Chondrocyte (in vitro differentiated cells): ENCODE measurements around the gene VAV2. TPM values are rescaled to one million over a fixed set of nuclear protein-coding genes. Genes with fewer than 3 reads are reported as not detected.

Source experiments
- DNase-seq: peaks from one replicate; pipeline ENCODE4 v3.0.0; 2021; ENCODE audit warnings: mixed read lengths, low spot score
- H3K27ac Mint-ChIP-seq: one replicate; pipeline ENCODE4 v1.8.0; 2021; ENCODE audit warnings: mild to moderate bottlenecking, moderate library complexity, mixed read lengths; ENCODE audit not compliant: unreplicated experiment
- H3K27me3 Mint-ChIP-seq: 2 replicates; pipeline ENCODE4 v1.8.0; 2021; ENCODE audit warnings: low read depth, mixed read lengths
- H3K36me3 Mint-ChIP-seq: 2 replicates; pipeline ENCODE4 v1.8.0; 2021; ENCODE audit warnings: low read depth, mixed read lengths
- H3K4me1 Mint-ChIP-seq: 2 replicates; pipeline ENCODE4 v1.8.0; 2021; ENCODE audit warnings: low read depth, mild to moderate bottlenecking, mixed read lengths
- H3K4me3 Mint-ChIP-seq: one replicate; pipeline ENCODE4 v1.8.0; 2021; ENCODE audit warnings: mild to moderate bottlenecking, moderate library complexity, mixed read lengths; ENCODE audit not compliant: unreplicated experiment
- H3K9me3 Mint-ChIP-seq: 2 replicates; pipeline ENCODE4 v1.8.0; 2021; ENCODE audit warnings: low read depth, mixed read lengths
- total RNA-seq: library from RNA; stranded (reverse); gene quantifications from 3 replicates; pipeline ENCODE4 v1.2.1, GENCODE V29; 2021
- TF ChIP-seq, protein P1 (sequence below): fragments of 200-600 bp; sonication (generic); IDR thresholded peaks from 2 replicates; pipeline ENCODE4 v1.5.0; 2021; ENCODE audit warnings: antibody characterized with exemption, mild to moderate bottlenecking, moderate library complexity

The VAV2 gene
- total RNA-seq, 1 donor from 2014 or later: 17.7 TPM

- DNase-seq: peak; percentile 72
- H3K27me3 Mint-ChIP-seq: no peaks in the 10 kb centered on the region
- TF ChIP-seq, protein P1, sequence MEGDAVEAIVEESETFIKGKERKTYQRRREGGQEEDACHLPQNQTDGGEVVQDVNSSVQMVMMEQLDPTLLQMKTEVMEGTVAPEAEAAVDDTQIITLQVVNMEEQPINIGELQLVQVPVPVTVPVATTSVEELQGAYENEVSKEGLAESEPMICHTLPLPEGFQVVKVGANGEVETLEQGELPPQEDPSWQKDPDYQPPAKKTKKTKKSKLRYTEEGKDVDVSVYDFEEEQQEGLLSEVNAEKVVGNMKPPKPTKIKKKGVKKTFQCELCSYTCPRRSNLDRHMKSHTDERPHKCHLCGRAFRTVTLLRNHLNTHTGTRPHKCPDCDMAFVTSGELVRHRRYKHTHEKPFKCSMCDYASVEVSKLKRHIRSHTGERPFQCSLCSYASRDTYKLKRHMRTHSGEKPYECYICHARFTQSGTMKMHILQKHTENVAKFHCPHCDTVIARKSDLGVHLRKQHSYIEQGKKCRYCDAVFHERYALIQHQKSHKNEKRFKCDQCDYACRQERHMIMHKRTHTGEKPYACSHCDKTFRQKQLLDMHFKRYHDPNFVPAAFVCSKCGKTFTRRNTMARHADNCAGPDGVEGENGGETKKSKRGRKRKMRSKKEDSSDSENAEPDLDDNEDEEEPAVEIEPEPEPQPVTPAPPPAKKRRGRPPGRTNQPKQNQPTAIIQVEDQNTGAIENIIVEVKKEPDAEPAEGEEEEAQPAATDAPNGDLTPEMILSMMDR: no peak
- peak overlapping the region; percentile 87 for H3K27ac Mint-ChIP-seq
- H3K4me3 Mint-ChIP-seq: no peak overlapping the region
- H3K36me3 Mint-ChIP-seq: no peaks in the 10 kb centered on the region
- peaks cover 55% of the 10 kb centered on the region for H3K4me1 Mint-ChIP-seq
- H3K9me3 Mint-ChIP-seq: no peaks in the 10 kb centered on the region
These were observed 34.8 kb downstream of the VAV2 start for GRCh38 chr9:133957328-133957727.

GRCh38 chr9:133956520-133957076 is 35.5 kb downstream of the VAV2 start:
- Mint-ChIP-seq H3K9me3 (no peaks in the 10 kb centered on the region), H3K4me3 (peak overlapping the region; percentile 57), H3K27ac (peak overlapping the region; percentile 96), H3K36me3 (no peaks in the 10 kb centered on the region), H3K27me3 (no peaks in the 10 kb centered on the region), H3K4me1 (peaks cover 55% of the 10 kb centered on the region)
- peak; percentile 77 for DNase-seq
- TF ChIP-seq, protein P1: peak; percentile 3

GRCh38 chr9:133955821-133956411 is 36.2 kb downstream of the VAV2 start:
- peaks cover 55% of the 10 kb centered on the region for H3K4me1 Mint-ChIP-seq
- H3K27me3 Mint-ChIP-seq: no peaks in the 10 kb centered on the region
- DNase-seq: peak; percentile 87
- no peaks in the 10 kb centered on the region for H3K9me3 Mint-ChIP-seq
- TF ChIP-seq, protein P1: peak; percentile 52
- H3K4me3 Mint-ChIP-seq: peak overlapping the region; percentile 57
- H3K36me3 Mint-ChIP-seq: no peaks in the 10 kb centered on the region
- peak overlapping the region; percentile 96 for H3K27ac Mint-ChIP-seq

DNA sequence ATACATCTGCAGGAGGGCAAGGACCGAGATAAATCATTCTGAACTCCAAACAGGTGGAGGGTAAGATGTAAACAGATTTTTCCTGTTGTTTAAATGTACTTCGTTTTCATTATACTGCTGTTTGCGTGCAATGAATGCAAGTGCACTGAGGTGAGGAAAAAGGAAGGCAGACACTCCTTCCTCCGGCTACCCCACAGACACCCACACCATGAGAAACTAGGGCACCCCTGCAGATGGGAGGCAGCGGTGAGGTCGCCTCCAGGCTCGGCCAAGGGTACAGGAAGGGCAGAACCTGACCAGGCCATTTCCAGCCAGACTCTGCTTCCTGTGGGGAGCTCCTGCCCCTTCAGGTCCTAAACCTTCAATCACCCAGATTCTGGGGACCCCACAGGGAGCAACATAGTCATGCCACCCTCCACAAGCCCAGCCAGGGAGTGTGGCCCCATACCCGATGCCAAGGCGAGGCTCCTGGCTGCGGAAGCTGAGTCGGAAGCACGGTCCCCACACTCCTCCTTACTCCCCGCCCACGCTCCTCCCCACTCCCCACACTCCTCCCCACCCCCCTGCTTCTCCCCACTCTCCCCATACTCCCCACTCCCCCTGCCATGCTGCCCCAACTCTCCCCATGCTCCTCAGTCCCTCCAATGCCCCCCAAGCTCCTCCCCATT is 37.1 kb downstream of the VAV2 start:
- H3K27me3 Mint-ChIP-seq: no peaks in the 10 kb centered on the region
- DNase-seq: peak; percentile 70
- no peaks in the 10 kb centered on the region for H3K9me3 Mint-ChIP-seq
- peaks cover 51% of the 10 kb centered on the region for H3K4me1 Mint-ChIP-seq
- no peak overlapping the region for H3K27ac Mint-ChIP-seq
- H3K36me3 Mint-ChIP-seq: no peaks in the 10 kb centered on the region
- TF ChIP-seq, protein P1: no peak
- no peak overlapping the region for H3K4me3 Mint-ChIP-seq

DNA sequence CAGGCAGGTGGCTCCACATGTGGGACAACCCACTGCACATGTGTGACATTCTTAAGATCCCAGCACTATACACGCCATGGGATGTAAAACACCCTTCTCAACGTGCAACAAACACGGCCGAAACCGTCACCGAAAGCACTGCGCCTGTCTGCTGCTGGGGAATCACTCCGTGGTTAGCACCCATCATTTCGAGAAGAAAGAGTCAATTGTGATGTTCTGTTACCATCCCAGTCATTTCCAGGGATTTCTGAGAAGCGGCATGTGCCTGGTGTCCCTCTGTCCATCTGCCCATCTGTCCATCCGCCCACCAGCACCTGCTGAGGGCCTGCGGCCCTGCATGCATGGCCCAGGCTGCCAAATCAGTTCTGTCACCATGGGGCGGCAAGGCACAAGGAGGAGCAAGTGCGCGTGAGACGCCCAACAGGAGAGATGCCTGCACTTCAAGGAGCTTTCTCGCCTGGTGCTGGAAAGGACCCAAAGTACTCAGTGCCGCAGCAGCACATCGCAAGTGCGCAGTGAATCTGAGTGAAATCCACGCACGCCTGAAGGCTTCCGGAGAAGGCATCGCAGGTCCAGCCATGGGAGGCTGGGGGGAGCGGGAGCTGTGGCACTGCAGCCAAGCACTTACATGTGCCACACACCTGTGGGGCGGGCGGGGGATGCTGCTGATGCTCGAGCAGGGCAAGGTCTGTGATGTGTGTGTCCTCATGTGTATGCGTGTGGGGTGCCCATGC is 38.0 kb downstream of the VAV2 start:
- H3K4me3 Mint-ChIP-seq: no peak overlapping the region
- DNase-seq: peak; percentile 90
- H3K4me1 Mint-ChIP-seq: peaks cover 50% of the 10 kb centered on the region
- no peaks in the 10 kb centered on the region for H3K36me3 Mint-ChIP-seq
- no peak overlapping the region for H3K27ac Mint-ChIP-seq
- H3K27me3 Mint-ChIP-seq: no peaks in the 10 kb centered on the region
- TF ChIP-seq, protein P1: no peak
- no peaks in the 10 kb centered on the region for H3K9me3 Mint-ChIP-seq
